Cardiac muscle cell (in vitro differentiated cells and primary cell): ENCODE data around the gene ARMC9. TPM values are rescaled to one million over a fixed set of nuclear protein-coding genes. Genes with fewer than 3 reads are reported as not detected.

ENCODE experiments used
- DNase-seq, 2 donors: peaks; one replicate each; pipeline versions ENCODE4 v3.0.0 to v3.0.0-alpha.2; 2010 to 2017; ENCODE audit warnings: low read depth in 1 of 2, low spot score in 1 of 2
- H3K27ac ChIP-seq: fragments of 200-600 bp; sonication (generic); 2 replicates; pipeline ENCODE4 v1.5.1; 2016
- H3K27me3 ChIP-seq: fragments of 200-600 bp; sonication (generic); 2 replicates; pipeline ENCODE4 v1.6.0; 2016; ENCODE audit warnings: control low read depth
- H3K36me3 ChIP-seq: fragments of 200-600 bp; sonication (generic); 2 replicates; pipeline ENCODE4 v1.5.1; 2016; ENCODE audit warnings: control low read depth
- H3K4me1 ChIP-seq: fragments of 200-600 bp; sonication (generic); 2 replicates; pipeline ENCODE4 v1.8.1; 2017; ENCODE audit warnings: low read depth, mild to moderate bottlenecking, mixed run types
- H3K4me3 ChIP-seq: fragments of 200-600 bp; sonication (generic); 2 replicates; pipeline ENCODE4 v1.5.1; 2016; ENCODE audit warnings: mild to moderate bottlenecking
- H3K9me3 ChIP-seq: fragments of 200-600 bp; sonication (generic); 2 replicates; pipeline ENCODE4 v1.5.1; 2017; ENCODE audit warnings: low read depth, mild to moderate bottlenecking, control low read depth
- polyA plus RNA-seq: library from polyadenylated mRNA; unstranded; fragments of >200 nt; fragmentation: Nextera tagmentation; extraction: Ambion mirVana; gene quantifications from 2 replicates; pipeline ENCODE4 v1.2.1, GENCODE V29; 2016
- total RNA-seq: library from RNA; depleted of rRNA; stranded (reverse); fragments of >200 nt; gene quantifications from 2 replicates; pipeline ENCODE4 v1.2.3, GENCODE V29; 2016
- TF ChIP-seq, protein P1 (sequence below): IDR thresholded peaks from 2 replicates; pipeline ENCODE4 v1.5.1; 2012; ENCODE audit warnings: low read depth, mild to moderate bottlenecking, low read length

The ARMC9 gene
- total and polyA plus RNA-seq, 2 experiments from 2014 or later: 27.4 to 30.0 TPM

DNA sequence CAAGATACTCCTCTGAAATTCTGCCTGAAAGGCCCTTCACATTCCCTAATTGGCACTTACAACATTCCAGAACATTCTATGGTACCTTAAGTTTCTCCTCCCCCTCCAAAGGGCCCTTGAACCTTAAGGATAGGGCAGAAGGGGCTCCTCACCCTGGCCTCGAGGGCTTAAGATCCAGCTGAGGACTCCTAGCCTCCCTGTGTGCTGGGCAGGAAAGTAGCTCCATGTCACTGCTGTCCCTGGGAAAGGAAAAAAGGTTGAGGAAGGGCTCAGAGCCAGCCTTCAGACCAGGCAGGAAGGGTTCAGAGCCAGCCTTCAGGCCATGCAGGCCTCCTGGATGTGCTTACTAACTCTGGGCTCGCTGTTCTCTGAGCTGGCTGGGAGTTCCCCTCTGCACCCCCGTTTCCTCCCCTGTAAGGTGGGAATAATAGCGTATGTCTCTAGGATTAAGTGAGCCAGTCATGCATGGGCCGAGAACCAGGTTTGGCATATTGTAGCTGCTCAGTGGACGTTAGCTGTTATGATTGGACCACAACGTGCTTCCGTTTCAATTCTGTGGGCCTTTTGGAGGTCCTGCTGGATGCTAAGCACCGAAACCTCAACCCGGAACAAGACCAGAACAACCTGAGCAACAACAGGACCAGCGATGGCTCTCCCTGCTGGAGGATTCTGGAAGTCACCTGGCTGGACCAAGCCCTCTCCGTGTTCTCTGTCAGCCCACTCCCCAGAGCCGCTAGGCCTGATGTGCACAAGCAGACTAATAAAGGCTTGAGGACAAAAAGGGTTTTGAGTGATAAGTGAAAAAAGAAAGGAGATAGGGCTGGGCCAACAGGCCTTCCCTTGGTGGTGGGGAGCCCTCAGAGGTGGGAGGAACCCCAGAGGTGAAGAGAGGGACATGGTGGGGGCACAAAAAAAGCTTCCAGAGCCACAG is 196.0 kb downstream of the ARMC9 start:
- H3K27me3 ChIP-seq: peaks cover 14% of the 10 kb centered on the region

DNA sequence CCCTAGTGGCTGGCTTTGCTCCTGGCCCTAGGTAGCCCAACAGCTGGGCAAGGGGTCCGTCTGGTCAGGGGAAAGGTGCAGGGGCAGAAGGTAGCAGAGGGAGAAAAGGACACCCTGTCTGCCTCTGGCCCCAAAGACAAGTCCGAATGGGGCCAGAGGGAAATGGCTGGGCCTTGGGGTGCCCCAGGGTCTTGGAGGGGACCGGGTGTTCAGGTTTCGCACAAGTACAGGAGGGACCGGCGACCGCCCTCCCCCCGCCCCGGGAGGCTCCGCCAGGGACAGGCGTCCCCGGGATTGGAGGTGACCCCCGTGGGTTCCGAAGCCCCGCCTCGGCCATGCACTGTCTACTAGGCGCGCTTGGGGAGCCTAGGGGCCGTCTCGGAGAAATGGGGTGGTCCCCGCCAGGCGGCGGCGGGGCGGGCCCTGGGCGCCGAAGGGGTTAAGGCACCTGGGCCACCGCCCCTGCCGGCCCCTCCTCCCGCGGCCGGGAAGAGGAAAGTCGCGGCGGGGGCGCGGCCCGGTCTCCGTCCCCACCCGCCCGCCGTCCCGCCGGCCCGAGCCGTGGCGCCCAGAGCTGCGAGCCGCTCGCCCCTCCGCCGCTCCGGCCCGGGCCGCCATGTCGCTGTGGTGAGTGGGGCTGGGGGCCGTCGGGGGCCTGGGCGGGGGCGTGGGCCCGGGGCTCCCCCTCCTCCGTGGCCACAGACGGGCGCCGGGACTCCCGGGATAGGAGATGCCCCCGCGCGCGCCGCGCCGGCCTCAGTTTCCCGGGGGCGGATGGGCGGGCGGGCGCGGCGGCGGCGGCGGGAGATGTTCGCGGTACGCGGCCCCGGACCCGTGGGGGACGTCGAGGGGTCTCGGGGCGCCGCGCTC is 197.0 kb downstream of the ARMC9 start, which contains the start of gene B3GNT7:
Gene B3GNT7 (plus strand): TSS at position 523 of the 870 bp plus-strand sequence. CDS start 94 bp downstream, at position 617.
- Histone ChIP-seq H3K36me3 (no peaks in the 10 kb centered on the region), H3K4me1 (peaks cover 30% of the 10 kb centered on the region), H3K27ac (no peak within 1 kb of the TSS), H3K27me3 (peaks cover 14% of the 10 kb centered on the region), H3K9me3 (no peaks in the 10 kb centered on the region), H3K4me3 (peak within 1 kb of the TSS; percentile 55)
- TF ChIP-seq, protein P1, sequence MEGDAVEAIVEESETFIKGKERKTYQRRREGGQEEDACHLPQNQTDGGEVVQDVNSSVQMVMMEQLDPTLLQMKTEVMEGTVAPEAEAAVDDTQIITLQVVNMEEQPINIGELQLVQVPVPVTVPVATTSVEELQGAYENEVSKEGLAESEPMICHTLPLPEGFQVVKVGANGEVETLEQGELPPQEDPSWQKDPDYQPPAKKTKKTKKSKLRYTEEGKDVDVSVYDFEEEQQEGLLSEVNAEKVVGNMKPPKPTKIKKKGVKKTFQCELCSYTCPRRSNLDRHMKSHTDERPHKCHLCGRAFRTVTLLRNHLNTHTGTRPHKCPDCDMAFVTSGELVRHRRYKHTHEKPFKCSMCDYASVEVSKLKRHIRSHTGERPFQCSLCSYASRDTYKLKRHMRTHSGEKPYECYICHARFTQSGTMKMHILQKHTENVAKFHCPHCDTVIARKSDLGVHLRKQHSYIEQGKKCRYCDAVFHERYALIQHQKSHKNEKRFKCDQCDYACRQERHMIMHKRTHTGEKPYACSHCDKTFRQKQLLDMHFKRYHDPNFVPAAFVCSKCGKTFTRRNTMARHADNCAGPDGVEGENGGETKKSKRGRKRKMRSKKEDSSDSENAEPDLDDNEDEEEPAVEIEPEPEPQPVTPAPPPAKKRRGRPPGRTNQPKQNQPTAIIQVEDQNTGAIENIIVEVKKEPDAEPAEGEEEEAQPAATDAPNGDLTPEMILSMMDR: no peak
- no peak for DNase-seq

More for the DNA sequence above, 196.0 kb downstream of the ARMC9 start:
- Histone ChIP-seq H3K4me3 (no peak overlapping the region), H3K27ac (no peak overlapping the region), H3K36me3 (no peaks in the 10 kb centered on the region), H3K4me1 (peaks cover 21% of the 10 kb centered on the region), H3K9me3 (no peaks in the 10 kb centered on the region)
- TF ChIP-seq, protein P1: peak; percentile 10
- DNase-seq: no peak

DNA sequence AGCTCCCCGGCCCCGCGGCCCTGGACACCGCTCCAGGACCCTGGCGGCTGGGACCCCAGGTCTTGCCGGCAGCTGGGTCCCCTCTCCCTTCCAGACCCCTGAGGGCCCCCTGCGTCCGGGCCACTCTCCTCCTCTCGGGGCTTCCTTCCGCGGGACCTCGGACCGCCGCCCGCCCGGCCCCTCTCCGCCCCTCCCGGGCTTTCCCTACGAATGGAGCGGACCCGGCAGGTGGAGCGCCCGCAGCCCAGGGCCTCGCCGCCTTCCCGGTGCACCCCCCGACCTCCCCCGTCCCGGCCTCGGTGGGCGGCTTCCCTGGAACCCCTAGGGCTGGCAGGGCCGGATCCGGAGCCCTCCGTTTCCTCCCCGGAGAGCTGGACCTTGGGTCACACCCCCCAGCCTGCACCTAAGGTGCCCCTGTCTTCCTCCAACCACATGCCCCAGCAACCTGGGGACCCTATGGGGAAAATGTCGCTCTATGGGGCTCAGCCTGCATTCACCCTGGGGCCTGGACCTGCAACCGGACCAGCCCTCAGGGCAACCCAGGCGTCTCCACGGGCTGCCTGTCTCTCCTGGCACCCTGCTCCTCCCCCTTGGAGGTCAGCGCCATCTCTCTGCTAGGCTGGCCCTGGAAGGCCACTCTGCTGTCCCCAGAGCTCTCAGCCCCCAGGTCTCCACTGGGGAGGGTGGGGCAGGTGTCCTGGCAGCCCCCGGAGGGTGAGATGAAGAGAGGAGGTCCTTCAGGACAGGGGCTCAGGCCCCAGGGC is 197.8 kb downstream of the ARMC9 start:
- no peak for DNase-seq
- Histone ChIP-seq H3K9me3 (no peaks in the 10 kb centered on the region), H3K27me3 (peaks cover 14% of the 10 kb centered on the region), H3K27ac (no peak overlapping the region), H3K4me3 (peak overlapping the region; percentile 55), H3K4me1 (peaks cover 36% of the 10 kb centered on the region), H3K36me3 (no peaks in the 10 kb centered on the region)
- TF ChIP-seq, protein P1: no peak

DNA sequence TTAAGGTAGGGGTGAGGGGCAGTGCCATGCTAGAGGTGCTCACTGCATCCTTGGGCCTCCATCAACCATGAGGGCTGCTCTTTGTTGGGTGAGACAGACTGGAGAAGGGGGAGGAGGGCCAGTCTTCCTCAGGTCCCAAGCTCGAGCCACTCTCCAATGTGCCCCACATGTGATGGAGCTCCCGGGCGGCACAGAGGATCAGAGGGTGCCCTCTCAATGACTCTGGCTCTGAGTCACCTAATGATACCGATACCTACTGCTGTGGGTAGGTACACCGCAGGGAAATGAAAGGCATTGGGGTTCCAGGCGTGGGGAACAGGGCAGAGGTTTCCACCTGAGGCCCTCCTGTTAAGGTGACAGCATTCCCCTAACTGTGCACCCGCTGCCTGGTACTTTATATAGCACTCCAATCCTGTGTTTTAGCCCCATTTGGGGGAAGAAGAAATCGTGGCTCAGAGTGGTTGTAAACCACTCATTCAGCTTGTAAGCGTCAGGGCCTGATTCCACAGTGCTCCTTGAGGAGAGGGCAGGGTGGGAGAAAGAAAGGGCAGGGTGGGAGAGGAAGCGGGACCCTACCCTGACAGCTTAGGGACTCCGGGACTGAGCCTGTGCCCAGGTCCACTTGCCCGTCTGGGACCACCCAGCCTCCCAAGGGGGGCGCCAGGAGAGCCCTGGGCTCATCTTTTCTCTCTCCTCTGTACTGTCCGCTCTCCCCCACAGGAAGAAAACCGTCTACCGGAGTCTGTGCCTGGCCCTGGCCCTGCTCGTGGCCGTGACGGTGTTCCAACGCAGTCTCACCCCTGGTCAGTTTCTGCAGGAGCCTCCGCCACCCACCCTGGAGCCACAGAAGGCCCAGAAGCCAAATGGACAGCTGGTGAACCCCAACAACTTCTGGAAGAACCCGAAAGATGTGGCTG is 198.8 kb downstream of the ARMC9 start:
- H3K4me3 ChIP-seq: no peak overlapping the region
- H3K36me3 ChIP-seq: no peaks in the 10 kb centered on the region
- H3K9me3 ChIP-seq: no peaks in the 10 kb centered on the region
- DNase-seq: no peak
- H3K4me1 ChIP-seq: peaks cover 32% of the 10 kb centered on the region
- H3K27ac ChIP-seq: no peak overlapping the region
- TF ChIP-seq, protein P1: no peak
- H3K27me3 ChIP-seq: peaks cover 14% of the 10 kb centered on the region
